Lung microvascular endothelial cell (primary cell): ENCODE data around the gene OAS2. TPM values are rescaled to one million over a fixed set of nuclear protein-coding genes. Genes with fewer than 3 reads are reported as not detected.

Experiments used
- DNase-seq, 2 donors: peaks; one replicate each; pipeline versions ENCODE4 v3.0.0 to v3.0.0-alpha.2; 2010; ENCODE audit warnings: low read depth in 2 of 2
- total RNA-seq: library from RNA; depleted of rRNA; stranded (reverse); fragments of >200 nt; gene quantifications from 2 replicates; pipeline ENCODE4 v1.2.1, GENCODE V29; 2014

The OAS2 gene
- 0.60 and 3.3 TPM in 2 replicates for total RNA-seq

GRCh38 chr12:112978163-112979040 lies at the start of gene OAS2:
Gene OAS2 (plus strand): TSS chr12:112978519. CDS start chr12:112978609, 90 bp downstream.
- peak; percentile 50 to 94 for DNase-seq

- DNase-seq: no peak
Observed at GRCh38 chr12:112928978-112929377, 49.3 kb upstream of the OAS2 start.

- no peak for DNase-seq
Observed at GRCh38 chr12:112929715-112930114, 48.6 kb upstream of the OAS2 start.

- DNase-seq: no peak
Observed at GRCh38 chr12:112930350-112930749, 48.0 kb upstream of the OAS2 start.

- no peak for DNase-seq
Observed at GRCh38 chr12:112932485-112933128, 45.7 kb upstream of the OAS2 start.

- DNase-seq: no peak
Observed at GRCh38 chr12:112933129-112933505, 45.2 kb upstream of the OAS2 start.

- no peak for DNase-seq
Observed at GRCh38 chr12:112936264-112936663, 42.1 kb upstream of the OAS2 start.

- DNase-seq: no peak
Observed at GRCh38 chr12:112936927-112937326, 41.4 kb upstream of the OAS2 start.

- DNase-seq: peak; percentile 67 to 86
Observed at GRCh38 chr12:112937741-112938719, 40.3 kb upstream of the OAS2 start, which contains the start of gene OAS3. Gene OAS3 (plus strand): TSS chr12:112938474. CDS start chr12:112938531, 57 bp downstream.

GRCh38 chr12:112938751-112939150 lies 39.6 kb upstream of the OAS2 start:
- peak; percentile 5 to 13 for DNase-seq

GRCh38 chr12:112939761-112940381 lies 38.4 kb upstream of the OAS2 start:
- no peak for DNase-seq

- no peak for DNase-seq
Observed at GRCh38 chr12:112941528-112942335, 36.6 kb upstream of the OAS2 start.

- no peak for DNase-seq
Observed at GRCh38 chr12:112942572-112942971, 35.7 kb upstream of the OAS2 start.

- DNase-seq: no peak
Observed at GRCh38 chr12:112944024-112944690, 34.2 kb upstream of the OAS2 start.

- no peak for DNase-seq
Observed at GRCh38 chr12:112945515-112945914, 32.8 kb upstream of the OAS2 start.

GRCh38 chr12:112946236-112947000 lies 31.9 kb upstream of the OAS2 start:
- no peak for DNase-seq

GRCh38 chr12:112947314-112947713 lies 31.0 kb upstream of the OAS2 start:
- DNase-seq: no peak

- no peak for DNase-seq
Observed at GRCh38 chr12:112947761-112948160, 30.6 kb upstream of the OAS2 start.

GRCh38 chr12:112948806-112949205 lies 29.5 kb upstream of the OAS2 start:
- DNase-seq: no peak
